Activated CD8-positive, alpha-beta memory T cell treated with anti-CD3 and anti-CD28 coated beads for 48 hours (primary cell): ENCODE data around the gene PGLYRP2.
A peak's percentile ranks its signal among the peaks of the same experiment; 100 is the strongest.

Experiments used
- DNase-seq, 3 experiments: peaks; one replicate each; pipeline ENCODE4 v3.0.0-alpha.2; 2020; ENCODE audit warnings: low read depth in 2 of 3, low spot score in 2 of 3

PGLYRP2 gene

GRCh38 chr19:15456871-15457700 is 22.2 kb downstream of the PGLYRP2 start:
- no peak for DNase-seq

DNA sequence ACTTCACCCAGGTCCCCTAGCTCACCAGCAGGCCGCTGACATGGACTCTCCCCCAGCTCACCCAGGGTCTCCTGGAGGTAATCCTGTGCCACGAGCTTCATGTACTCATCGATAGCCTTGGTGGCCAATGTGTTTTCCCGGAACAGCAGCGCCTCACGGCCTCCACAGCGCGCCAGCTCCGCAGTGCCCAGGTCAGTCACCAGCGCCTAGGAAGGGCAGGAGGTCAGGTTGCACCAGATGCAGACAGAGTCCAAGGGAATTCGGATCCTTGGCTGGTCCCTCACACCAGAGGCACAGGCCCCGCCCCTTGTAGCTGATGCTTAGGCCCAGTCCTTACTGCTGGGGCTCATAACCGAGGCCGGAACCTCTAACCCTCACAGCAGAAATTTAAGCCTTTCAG is 22.9 kb downstream of the PGLYRP2 start:
- DNase-seq, result no peak

DNA sequence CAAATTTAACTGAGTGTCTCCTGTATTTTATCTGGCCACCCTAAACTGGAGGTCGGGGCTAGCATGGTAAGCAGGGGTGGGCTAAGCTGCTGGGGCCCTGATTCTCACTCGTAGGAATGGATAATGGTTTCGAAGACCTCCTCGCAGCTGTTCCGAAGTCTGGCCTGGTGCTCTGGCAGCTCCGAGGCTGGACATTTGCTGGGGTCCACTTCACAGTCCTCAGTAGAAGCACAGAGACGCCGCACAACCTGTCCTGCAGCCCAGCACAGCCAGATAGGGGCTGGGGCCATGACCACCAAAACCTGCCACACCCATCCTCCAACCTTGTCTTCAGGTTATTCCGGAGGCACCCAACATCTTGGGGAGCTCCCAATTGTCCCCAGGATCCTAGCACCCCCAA is 23.3 kb downstream of the PGLYRP2 start:
- no peak for DNase-seq

DNA sequence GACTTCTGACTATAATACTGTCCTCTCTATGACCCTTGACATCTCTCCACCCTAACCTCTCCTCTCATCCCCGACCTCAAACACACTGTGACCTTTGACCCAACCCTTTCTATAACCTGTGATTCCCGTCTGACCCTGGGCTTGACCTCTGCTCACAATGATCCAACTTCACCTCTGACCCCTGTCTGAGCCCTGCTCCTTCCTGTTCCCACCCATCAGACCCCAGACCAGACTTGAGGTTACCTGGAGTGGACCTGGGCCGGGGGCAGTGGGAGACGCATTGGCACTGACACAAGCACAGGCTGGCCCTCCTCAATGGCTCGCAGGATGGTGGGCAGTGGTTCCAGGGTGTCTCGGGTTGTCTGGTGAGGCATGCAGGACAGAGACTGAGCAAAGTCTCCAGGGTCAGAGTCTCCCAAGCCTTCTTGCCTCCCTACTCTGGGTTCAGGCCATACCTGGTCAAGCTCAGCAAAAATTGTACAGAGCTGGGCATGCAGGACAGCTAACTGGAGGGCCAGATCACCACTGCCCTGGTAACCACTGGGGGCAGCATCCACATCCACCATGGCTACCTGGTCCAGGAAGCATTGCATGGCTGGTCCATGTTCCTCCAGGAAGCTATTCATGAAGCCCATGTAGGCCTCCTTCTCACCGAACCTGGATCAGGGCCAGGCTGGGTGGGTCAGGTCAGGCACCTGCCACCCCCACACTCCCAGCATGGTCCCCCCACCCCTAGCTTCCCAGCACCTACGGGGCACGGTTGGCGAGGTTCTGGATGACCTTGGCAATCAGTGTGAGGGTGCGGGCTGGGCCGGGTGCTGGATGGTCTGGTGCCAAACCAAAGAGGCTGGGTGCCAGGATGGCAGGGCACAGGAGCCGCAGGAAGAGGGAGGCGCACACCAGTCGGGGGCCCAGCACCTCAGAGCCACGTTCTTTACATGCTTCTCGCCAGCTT is 25.1 kb downstream of the PGLYRP2 start:
- DNase-seq, result no peak

GRCh38 chr19:15453091-15453578 is 26.2 kb downstream of the PGLYRP2 start:
- no peak for DNase-seq

- DNase-seq, result no peak
Observed at GRCh38 chr19:15452111-15453047, 26.9 kb downstream of the PGLYRP2 start.

DNA sequence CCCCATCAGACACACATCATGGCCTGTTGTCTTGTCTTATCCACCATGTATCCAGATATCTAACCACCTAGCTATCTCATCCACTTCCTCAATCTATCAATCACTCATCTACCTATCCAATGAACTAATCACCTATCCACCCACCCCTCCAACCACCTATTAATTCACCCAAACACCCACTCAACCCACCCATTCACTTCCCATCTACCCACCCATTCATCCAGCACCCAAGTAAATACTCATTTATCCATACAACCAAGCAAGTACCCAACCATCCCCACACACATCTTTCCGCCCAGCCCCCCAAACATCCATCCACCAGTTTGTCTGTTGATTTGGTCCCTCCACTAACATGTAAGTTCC is 28.8 kb downstream of the PGLYRP2 start:
- DNase-seq, result no peak

DNA sequence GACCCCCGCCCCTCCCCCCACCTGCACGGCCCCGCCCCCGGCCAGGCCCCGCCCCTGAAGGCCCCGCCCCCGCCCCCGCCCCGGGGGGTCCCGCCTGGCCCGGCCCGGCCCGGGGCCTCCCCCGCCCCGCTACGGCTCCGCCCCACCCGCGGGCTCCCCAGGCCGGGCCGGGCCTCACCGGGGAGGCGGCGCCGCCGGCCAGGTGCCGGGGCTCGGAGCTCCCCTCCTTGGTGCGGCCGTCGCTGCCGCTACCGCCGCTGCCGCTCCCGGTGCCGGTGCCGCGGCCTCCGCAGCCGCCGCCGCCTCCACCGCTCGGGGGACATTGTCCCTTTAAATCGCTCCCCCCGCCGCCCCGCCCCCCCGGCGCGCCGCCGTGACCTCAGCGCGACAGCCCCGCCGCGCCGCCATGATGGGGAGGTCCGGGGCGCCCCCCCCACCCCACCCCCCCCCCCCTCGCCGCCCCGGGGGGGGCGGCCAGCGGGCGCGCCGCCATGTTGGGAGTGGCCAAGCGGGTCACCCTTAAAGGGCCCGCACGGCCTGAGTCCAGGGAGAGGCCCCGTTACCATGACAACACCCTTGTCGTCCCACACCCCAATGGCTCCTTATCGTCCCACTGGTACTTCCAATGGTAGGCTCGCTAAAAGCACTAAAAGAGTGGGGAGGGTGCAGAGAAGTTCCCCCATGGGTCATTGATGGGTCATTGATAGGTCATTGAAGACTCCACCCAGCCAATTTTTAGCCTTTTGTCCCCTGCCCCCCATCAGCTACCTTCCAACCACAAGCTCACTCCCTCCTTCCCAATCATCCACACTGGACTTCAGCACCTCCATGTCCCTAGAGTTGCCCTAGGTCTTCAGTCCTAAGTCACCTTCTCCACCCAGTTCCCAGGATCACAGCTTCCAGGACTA is 29.4 kb downstream of the PGLYRP2 start, which contains the start of gene WIZ:
Gene WIZ, minus strand, starts transcription at position 337 of the 908 bp plus-strand sequence. CDS start 1,649 bp downstream, outside the sequence.
- peak; percentile 69 to 70 (median 69) for DNase-seq

- no peak for DNase-seq
Observed at GRCh38 chr19:15448778-15449619, 30.3 kb downstream of the PGLYRP2 start.

- no peak for DNase-seq
Observed at GRCh38 chr19:15448044-15448777, 31.1 kb downstream of the PGLYRP2 start.

- DNase-seq, result no peak
Observed at GRCh38 chr19:15447057-15447456, 32.2 kb downstream of the PGLYRP2 start.

- no peak for DNase-seq
Observed at GRCh38 chr19:15445807-15446376, 33.4 kb downstream of the PGLYRP2 start.

GRCh38 chr19:15445227-15445605 is 34.1 kb downstream of the PGLYRP2 start:
- no peak for DNase-seq

DNA sequence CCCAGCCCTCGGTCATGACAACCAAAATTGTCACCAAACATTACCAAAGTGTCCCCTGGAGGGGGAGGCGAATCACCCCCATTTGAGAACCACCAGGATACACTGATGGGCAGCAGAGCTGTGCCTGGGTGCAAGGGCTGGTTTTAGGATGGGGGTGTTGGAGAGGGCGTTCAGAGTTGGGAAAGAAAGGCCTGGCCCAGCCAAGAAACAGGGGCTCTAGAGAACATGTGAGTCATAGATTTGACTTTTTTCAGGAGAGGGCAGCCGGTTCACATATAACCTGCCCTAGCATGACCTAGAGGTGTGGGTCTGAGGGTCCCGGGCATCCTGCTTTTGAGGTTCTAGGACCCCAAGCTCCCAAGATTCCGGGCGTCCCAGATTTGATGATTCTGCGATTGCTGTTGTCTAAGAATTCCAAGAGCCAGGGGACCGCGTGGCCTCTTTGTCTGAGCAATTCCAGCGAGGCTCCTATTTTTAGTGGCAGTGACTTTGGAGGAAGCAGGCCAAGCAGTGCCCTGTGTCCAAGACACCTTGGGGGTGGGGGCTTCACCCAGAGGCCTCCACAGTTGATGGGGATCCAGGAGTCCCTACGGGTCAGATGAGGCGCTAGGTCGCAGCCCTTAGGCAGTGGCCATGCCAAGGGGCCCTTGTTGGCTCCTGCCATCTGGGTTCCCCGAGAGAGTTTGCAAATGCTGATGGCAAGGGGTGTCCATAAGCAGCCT is 34.6 kb downstream of the PGLYRP2 start:
- DNase-seq, result no peak

- no peak for DNase-seq
Observed at GRCh38 chr19:15443838-15444237, 35.5 kb downstream of the PGLYRP2 start.

- no peak for DNase-seq
Observed at GRCh38 chr19:15443325-15443724, 36.0 kb downstream of the PGLYRP2 start.
